GM23338 (cell line): Measurements from ENCODE around the gene OSBPL10.

ENCODE experiments used
- CREB1 ChIP-seq: fragments of 250-450 bp; sonication (Bioruptor Pico); IDR thresholded peaks from 2 replicates; pipeline ENCODE4 v1.5.0; 2020; ENCODE audit warnings: low read depth, mild to moderate bottlenecking, moderate library complexity
- CTCF ChIP-seq, 2 experiments: fragments of 200-600 bp in 1 of 2; sonication (generic) in 1 of 2; conservative IDR thresholded peaks; 2 replicates each; pipeline versions ENCODE4 v1.5.1 to v1.6.1; 2016 to 2017; ENCODE audit warnings: antibody characterized with exemption in 2 of 2, low read depth in 2 of 2, mild to moderate bottlenecking in 2 of 2, moderate library complexity in 1 of 2
- ETS1 ChIP-seq: IDR thresholded peaks from 2 replicates; pipeline ENCODE4 v1.6.1; 2016; ENCODE audit warnings: antibody characterized with exemption
- EZH2 ChIP-seq: fragments of 200-600 bp; sonication (generic); IDR thresholded peaks from one replicate; pipeline ENCODE4 v1.8.0; 2017; ENCODE audit warnings: antibody characterized with exemption, mild to moderate bottlenecking, low read depth; ENCODE audit not compliant: unreplicated experiment
- EZH2phosphoT487 ChIP-seq: fragments of 200-600 bp; sonication (generic); IDR thresholded peaks from one replicate; pipeline ENCODE4 v1.8.1; 2018; ENCODE audit warnings: antibody characterized with exemption; ENCODE audit not compliant: unreplicated experiment
- JUNB ChIP-seq: IDR thresholded peaks from one replicate; pipeline ENCODE4 v1.6.1; 2016; ENCODE audit warnings: antibody characterized with exemption; ENCODE audit not compliant: unreplicated experiment
- NANOG ChIP-seq: IDR thresholded peaks from 2 replicates; pipeline ENCODE4 v1.6.1; 2016; ENCODE audit warnings: antibody characterized with exemption, borderline replicate concordance
- POLR2AphosphoS5 ChIP-seq: IDR thresholded peaks from 2 replicates; pipeline ENCODE4 v1.6.1; 2016; ENCODE audit warnings: antibody characterized with exemption, low read depth
- REST ChIP-seq: IDR thresholded peaks from one replicate; pipeline ENCODE4 v1.6.1; 2018; ENCODE audit warnings: antibody characterized with exemption; ENCODE audit not compliant: unreplicated experiment
- STAT1 ChIP-seq: IDR thresholded peaks from one replicate; pipeline ENCODE4 v1.6.1; 2016; ENCODE audit warnings: antibody characterized with exemption; ENCODE audit not compliant: unreplicated experiment
- ZNF114 ChIP-seq: fragments of 250-450 bp; sonication (Bioruptor Pico); IDR thresholded peaks from 2 replicates; pipeline ENCODE4 v1.5.0; 2020; ENCODE audit warnings: mild to moderate bottlenecking, moderate library complexity
- ZNF462 ChIP-seq: fragments of 250-450 bp; sonication (Bioruptor Pico); IDR thresholded peaks from 2 replicates; pipeline ENCODE4 v1.5.0; 2020; ENCODE audit warnings: mild to moderate bottlenecking, moderate library complexity

GRCh38 chr3:31671976-31672375 is 309.1 kb downstream of the OSBPL10 start:
- TF ChIP-seq CTCF (conservative IDR thresholded peaks at IDR 0.05; ENCODE audit: low read depth in 2 of 2), result no peak
- no peak for TF ChIP-seq STAT1
- no peak for TF ChIP-seq JUNB
- TF ChIP-seq EZH2phosphoT487, result no peak
- no peak for TF ChIP-seq EZH2
- no peak for TF ChIP-seq POLR2AphosphoS5
- no peak for TF ChIP-seq CREB1 (CRISPR knock-in tag)
- TF ChIP-seq ZNF114 (CRISPR knock-in tag), result no peak
- no peak for TF ChIP-seq ZNF462 (CRISPR knock-in tag)
- TF ChIP-seq ETS1, result no peak
- no peak for TF ChIP-seq REST
- no peak for TF ChIP-seq NANOG
